Esophagus squamous epithelium (tissue), 4 donors: ENCODE results near the gene KCNAB3.

ENCODE experiments used
- POLR2A ChIP-seq, 4 donors: fragments of 450-650 bp; IDR thresholded peaks; one replicate each; pipeline ENCODE4 v1.6.1; 2017; ENCODE audit warnings: antibody characterized with exemption in 4 of 4, mild to moderate bottlenecking in 4 of 4, moderate library complexity in 3 of 4
- TF ChIP-seq, protein P1 (sequence below), 6 experiments: fragments of 450-650 bp in 4 of 6; fragments of 200-600 bp in 2 of 6; sonication (generic) in 2 of 6; IDR thresholded peaks; one replicate each; pipeline ENCODE4 v1.5.1; 2016 to 2019; ENCODE audit warnings: antibody characterized with exemption in 6 of 6, mild to moderate bottlenecking in 4 of 6, moderate library complexity in 4 of 6

DNA sequence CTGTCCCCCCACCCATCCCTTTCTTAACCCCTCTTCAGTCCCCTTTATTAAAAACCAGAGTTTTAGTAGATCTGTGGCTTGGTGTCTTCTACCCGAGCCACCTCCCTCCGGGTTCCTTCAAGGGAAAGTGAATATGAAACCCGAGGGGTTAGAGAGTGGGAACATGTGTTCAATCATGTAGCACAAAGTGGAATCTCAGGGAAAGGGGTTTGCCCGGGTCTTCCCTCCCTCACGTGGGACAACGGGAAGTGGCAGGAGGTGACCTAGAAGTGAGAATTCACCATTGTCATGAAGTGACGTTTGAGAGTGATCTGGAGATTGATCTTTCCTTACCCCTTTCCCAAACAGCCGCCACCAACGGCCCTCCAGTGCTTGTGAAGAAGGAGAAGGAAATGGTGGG lies 18.5 kb downstream of the KCNAB3 start:
- TF ChIP-seq, protein P1, sequence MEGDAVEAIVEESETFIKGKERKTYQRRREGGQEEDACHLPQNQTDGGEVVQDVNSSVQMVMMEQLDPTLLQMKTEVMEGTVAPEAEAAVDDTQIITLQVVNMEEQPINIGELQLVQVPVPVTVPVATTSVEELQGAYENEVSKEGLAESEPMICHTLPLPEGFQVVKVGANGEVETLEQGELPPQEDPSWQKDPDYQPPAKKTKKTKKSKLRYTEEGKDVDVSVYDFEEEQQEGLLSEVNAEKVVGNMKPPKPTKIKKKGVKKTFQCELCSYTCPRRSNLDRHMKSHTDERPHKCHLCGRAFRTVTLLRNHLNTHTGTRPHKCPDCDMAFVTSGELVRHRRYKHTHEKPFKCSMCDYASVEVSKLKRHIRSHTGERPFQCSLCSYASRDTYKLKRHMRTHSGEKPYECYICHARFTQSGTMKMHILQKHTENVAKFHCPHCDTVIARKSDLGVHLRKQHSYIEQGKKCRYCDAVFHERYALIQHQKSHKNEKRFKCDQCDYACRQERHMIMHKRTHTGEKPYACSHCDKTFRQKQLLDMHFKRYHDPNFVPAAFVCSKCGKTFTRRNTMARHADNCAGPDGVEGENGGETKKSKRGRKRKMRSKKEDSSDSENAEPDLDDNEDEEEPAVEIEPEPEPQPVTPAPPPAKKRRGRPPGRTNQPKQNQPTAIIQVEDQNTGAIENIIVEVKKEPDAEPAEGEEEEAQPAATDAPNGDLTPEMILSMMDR (IDR thresholded peaks at IDR 0.05): no peak
- no peak for TF ChIP-seq POLR2A (IDR thresholded peaks at IDR 0.05)
